IPS-18a (cell line): ENCODE data around the gene LAMA5.

ENCODE experiments used
- H3K27ac ChIP-seq: one replicate; pipeline ENCODE4 v1.5.1; 2013; ENCODE audit warnings: low read length
- H3K27me3 ChIP-seq: one replicate; pipeline ENCODE4 v1.6.1; 2013; ENCODE audit warnings: mild to moderate bottlenecking, low read length; ENCODE audit not compliant: control insufficient read depth, insufficient read depth
- H3K36me3 ChIP-seq: one replicate; pipeline ENCODE4 v1.6.1; 2013; ENCODE audit warnings: low read depth, low read length; ENCODE audit not compliant: control insufficient read depth
- H3K4me1 ChIP-seq: one replicate; pipeline ENCODE4 v1.6.1; 2013; ENCODE audit warnings: low read depth, low read length; ENCODE audit not compliant: control insufficient read depth
- H3K4me3 ChIP-seq: one replicate; pipeline ENCODE4 v1.5.1; 2013; ENCODE audit warnings: low read length
- H3K9ac ChIP-seq: one replicate; pipeline ENCODE4 v1.6.1; 2013; ENCODE audit warnings: mild to moderate bottlenecking, low read length, moderate library complexity
- H3K9me3 ChIP-seq: one replicate; pipeline ENCODE4 v1.6.1; 2013; ENCODE audit warnings: low read depth, low read length; ENCODE audit not compliant: control insufficient read depth

The LAMA5 gene

GRCh38 chr20:62409086-62409853, 42.2 kb upstream of the LAMA5 start:
- no peaks in the 10 kb centered on the region for H3K36me3 ChIP-seq
- H3K9ac ChIP-seq, result no peak overlapping the region
- H3K4me3 ChIP-seq, result no peak overlapping the region
- peaks cover 21% of the 10 kb centered on the region for H3K27me3 ChIP-seq
- peaks cover 9% of the 10 kb centered on the region for H3K4me1 ChIP-seq
- H3K9me3 ChIP-seq, result no peaks in the 10 kb centered on the region
- H3K27ac ChIP-seq, result no peak overlapping the region

- Histone ChIP-seq H3K27me3 (peaks cover 21% of the 10 kb centered on the region), H3K36me3 (no peaks in the 10 kb centered on the region), H3K4me1 (peaks cover 9% of the 10 kb centered on the region), H3K27ac (no peak overlapping the region), H3K9ac (no peak overlapping the region), H3K4me3 (no peak overlapping the region), H3K9me3 (no peaks in the 10 kb centered on the region)
Measured at GRCh38 chr20:62408640-62409039, 41.5 kb upstream of the LAMA5 start.

- no peak overlapping the region for H3K4me3 ChIP-seq
- no peak overlapping the region for H3K9ac ChIP-seq
- peaks cover 21% of the 10 kb centered on the region for H3K27me3 ChIP-seq
- H3K36me3 ChIP-seq, result no peaks in the 10 kb centered on the region
- no peaks in the 10 kb centered on the region for H3K9me3 ChIP-seq
- no peak overlapping the region for H3K27ac ChIP-seq
- H3K4me1 ChIP-seq, result peaks cover 9% of the 10 kb centered on the region
Measured at GRCh38 chr20:62408055-62408454, 40.9 kb upstream of the LAMA5 start.

GRCh38 chr20:62407221-62407992, 40.3 kb upstream of the LAMA5 start, which contains the start of gene CABLES2:
CABLES2 (minus strand) TSS chr20:62407285; CDS start chr20:62407276, 9 bp downstream.
- H3K9me3 ChIP-seq, result no peaks in the 10 kb centered on the region
- no peak within 1 kb of the TSS for H3K27ac ChIP-seq
- no peaks in the 10 kb centered on the region for H3K36me3 ChIP-seq
- peaks cover 21% of the 10 kb centered on the region for H3K27me3 ChIP-seq
- H3K4me1 ChIP-seq, result peaks cover 9% of the 10 kb centered on the region
- peak within 1 kb of the TSS; percentile 63 for H3K4me3 ChIP-seq
- no peak within 1 kb of the TSS for H3K9ac ChIP-seq

- Histone ChIP-seq H3K36me3 (no peaks in the 10 kb centered on the region), H3K4me1 (peaks cover 9% of the 10 kb centered on the region), H3K27me3 (peaks cover 21% of the 10 kb centered on the region), H3K27ac (no peak overlapping the region), H3K4me3 (peak overlapping the region; percentile 63), H3K9ac (no peak overlapping the region), H3K9me3 (no peaks in the 10 kb centered on the region)
Measured at GRCh38 chr20:62406635-62407176, 39.6 kb upstream of the LAMA5 start.

- H3K9ac ChIP-seq, result no peak overlapping the region
- H3K9me3 ChIP-seq, result no peaks in the 10 kb centered on the region
- peaks cover 21% of the 10 kb centered on the region for H3K27me3 ChIP-seq
- H3K4me1 ChIP-seq, result peaks cover 9% of the 10 kb centered on the region
- H3K27ac ChIP-seq, result no peak overlapping the region
- peak overlapping the region; percentile 63 for H3K4me3 ChIP-seq
- no peaks in the 10 kb centered on the region for H3K36me3 ChIP-seq
Measured at GRCh38 chr20:62405981-62406513, 38.9 kb upstream of the LAMA5 start.

- H3K9ac ChIP-seq, result no peak overlapping the region
- H3K36me3 ChIP-seq, result no peaks in the 10 kb centered on the region
- H3K27ac ChIP-seq, result no peak overlapping the region
- no peaks in the 10 kb centered on the region for H3K9me3 ChIP-seq
- peaks cover 7% of the 10 kb centered on the region for H3K4me1 ChIP-seq
- peaks cover 21% of the 10 kb centered on the region for H3K27me3 ChIP-seq
- H3K4me3 ChIP-seq, result no peak overlapping the region
Measured at GRCh38 chr20:62405108-62405980, 38.2 kb upstream of the LAMA5 start.

GRCh38 chr20:62404761-62405107, 37.6 kb upstream of the LAMA5 start:
- no peaks in the 10 kb centered on the region for H3K36me3 ChIP-seq
- H3K27me3 ChIP-seq, result peaks cover 19% of the 10 kb centered on the region
- H3K4me1 ChIP-seq, result peaks cover 6% of the 10 kb centered on the region
- H3K4me3 ChIP-seq, result no peak overlapping the region
- H3K9ac ChIP-seq, result no peak overlapping the region
- H3K27ac ChIP-seq, result no peak overlapping the region
- no peaks in the 10 kb centered on the region for H3K9me3 ChIP-seq

- H3K27ac ChIP-seq, result no peak overlapping the region
- no peak overlapping the region for H3K4me3 ChIP-seq
- H3K9ac ChIP-seq, result no peak overlapping the region
- no peaks in the 10 kb centered on the region for H3K36me3 ChIP-seq
- peaks cover 6% of the 10 kb centered on the region for H3K4me1 ChIP-seq
- no peaks in the 10 kb centered on the region for H3K9me3 ChIP-seq
- peaks cover 13% of the 10 kb centered on the region for H3K27me3 ChIP-seq
Measured at GRCh38 chr20:62404112-62404665, 37.1 kb upstream of the LAMA5 start.

GRCh38 chr20:62403331-62403730, 36.2 kb upstream of the LAMA5 start:
- H3K36me3 ChIP-seq, result no peaks in the 10 kb centered on the region
- H3K27ac ChIP-seq, result no peak overlapping the region
- H3K9ac ChIP-seq, result no peak overlapping the region
- peaks cover 6% of the 10 kb centered on the region for H3K4me1 ChIP-seq
- peaks cover 7% of the 10 kb centered on the region for H3K27me3 ChIP-seq
- H3K4me3 ChIP-seq, result no peak overlapping the region
- H3K9me3 ChIP-seq, result no peaks in the 10 kb centered on the region
